ENCODE measurements around the gene NHSL2.

GRCh38 chrX:72126539-72127140 lies 216.0 kb downstream of the NHSL2 start:
- TF ChIP-seq CTCF (IDR thresholded peaks at IDR 0.05) (peak; percentile 59 to 84 (median 72)), POLR2A (IDR thresholded peaks at IDR 0.05) (no peak)

Data from body of pancreas (tissue), 4 donors.